Hepatocyte (in vitro differentiated cells): ENCODE measurements around the gene FABP1.

Experiments
- EZH2 ChIP-seq: fragments of 200-600 bp; sonication (generic); IDR thresholded peaks from 2 replicates; pipeline ENCODE4 v1.6.1; 2016; ENCODE audit warnings: antibody characterized with exemption, mild to moderate bottlenecking, borderline replicate concordance
- EZH2phosphoT487 ChIP-seq: fragments of 200-600 bp; sonication (generic); IDR thresholded peaks from one replicate; pipeline ENCODE4 v1.6.1; 2018; ENCODE audit warnings: antibody characterized with exemption, mild to moderate bottlenecking, low read depth, moderate library complexity; ENCODE audit not compliant: unreplicated experiment, severe bottlenecking
- TF ChIP-seq, protein P1 (sequence below): fragments of 200-600 bp; sonication (generic); IDR thresholded peaks from 2 replicates; pipeline ENCODE4 v1.5.1; 2016; ENCODE audit warnings: antibody characterized with exemption, mild to moderate bottlenecking; ENCODE audit not compliant: poor library complexity

- TF ChIP-seq, protein P1, sequence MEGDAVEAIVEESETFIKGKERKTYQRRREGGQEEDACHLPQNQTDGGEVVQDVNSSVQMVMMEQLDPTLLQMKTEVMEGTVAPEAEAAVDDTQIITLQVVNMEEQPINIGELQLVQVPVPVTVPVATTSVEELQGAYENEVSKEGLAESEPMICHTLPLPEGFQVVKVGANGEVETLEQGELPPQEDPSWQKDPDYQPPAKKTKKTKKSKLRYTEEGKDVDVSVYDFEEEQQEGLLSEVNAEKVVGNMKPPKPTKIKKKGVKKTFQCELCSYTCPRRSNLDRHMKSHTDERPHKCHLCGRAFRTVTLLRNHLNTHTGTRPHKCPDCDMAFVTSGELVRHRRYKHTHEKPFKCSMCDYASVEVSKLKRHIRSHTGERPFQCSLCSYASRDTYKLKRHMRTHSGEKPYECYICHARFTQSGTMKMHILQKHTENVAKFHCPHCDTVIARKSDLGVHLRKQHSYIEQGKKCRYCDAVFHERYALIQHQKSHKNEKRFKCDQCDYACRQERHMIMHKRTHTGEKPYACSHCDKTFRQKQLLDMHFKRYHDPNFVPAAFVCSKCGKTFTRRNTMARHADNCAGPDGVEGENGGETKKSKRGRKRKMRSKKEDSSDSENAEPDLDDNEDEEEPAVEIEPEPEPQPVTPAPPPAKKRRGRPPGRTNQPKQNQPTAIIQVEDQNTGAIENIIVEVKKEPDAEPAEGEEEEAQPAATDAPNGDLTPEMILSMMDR = no peak
- TF ChIP-seq EZH2 (no peak), EZH2phosphoT487 (no peak)
Measured at GRCh38 chr2:88126772-88127637, 857 bp downstream of the FABP1 start.
